H9 (cell line): Measurements from ENCODE around the gene MYO15B. TPM values are rescaled to one million over a fixed set of nuclear protein-coding genes. Genes with fewer than 3 reads are reported as not detected.

Experiments used
- DNase-seq: peaks from one replicate; pipeline ENCODE4 v3.0.0-alpha.2; 2017
- H2AFZ ChIP-seq: one replicate; pipeline ENCODE4 v1.6.1; 2013; ENCODE audit warnings: mild to moderate bottlenecking, low read length, control low read depth, moderate library complexity
- H2AK5ac ChIP-seq: 2 replicates; pipeline ENCODE4 v1.6.1; 2013; ENCODE audit warnings: low read length, control low read depth, mixed read lengths; ENCODE audit not compliant: insufficient read length
- H2BK120ac ChIP-seq: one replicate; pipeline ENCODE4 v1.6.1; 2013; ENCODE audit warnings: low read depth, mild to moderate bottlenecking, low read length, control low read depth, inconsistent platforms; ENCODE audit not compliant: poor library complexity, severe bottlenecking
- H2BK12ac ChIP-seq: 2 replicates; pipeline ENCODE4 v1.6.1; 2013; ENCODE audit warnings: low read length, control low read depth, mixed read lengths, low read depth; ENCODE audit not compliant: insufficient read length
- H2BK15ac ChIP-seq: 2 replicates; pipeline ENCODE4 v1.6.1; 2013; ENCODE audit warnings: low read depth, low read length, control low read depth
- H2BK20ac ChIP-seq: one replicate; pipeline ENCODE4 v1.6.1; 2013; ENCODE audit warnings: low read depth, mild to moderate bottlenecking, low read length, control low read depth, inconsistent platforms; ENCODE audit not compliant: poor library complexity, severe bottlenecking
- H2BK5ac ChIP-seq: 2 replicates; pipeline ENCODE4 v1.6.1; 2013; ENCODE audit warnings: low read length, control low read depth, mixed read lengths; ENCODE audit not compliant: insufficient read length
- H3K14ac ChIP-seq: 2 replicates; pipeline ENCODE4 v1.6.1; 2013; ENCODE audit warnings: low read length, control low read depth; ENCODE audit not compliant: insufficient read depth
- H3K18ac ChIP-seq: 2 replicates; pipeline ENCODE4 v1.6.1; 2013; ENCODE audit warnings: low read depth, mild to moderate bottlenecking, mixed read lengths, low read length, control low read depth; ENCODE audit not compliant: insufficient read length
- H3K23ac ChIP-seq: 2 replicates; pipeline ENCODE4 v1.6.1; 2013; ENCODE audit warnings: low read length, control low read depth, mixed read lengths, low read depth; ENCODE audit not compliant: insufficient read length
- H3K23me2 ChIP-seq: 2 replicates; pipeline ENCODE4 v1.6.1; 2013; ENCODE audit warnings: low read depth, mild to moderate bottlenecking, mixed read lengths, low read length, control low read depth; ENCODE audit not compliant: insufficient read length, poor library complexity, severe bottlenecking
- H3K27ac ChIP-seq: 2 replicates; pipeline ENCODE4 v1.5.1; 2013; ENCODE audit warnings: low read length, control low read depth, mixed read lengths, low read depth; ENCODE audit not compliant: insufficient read length
- H3K27me3 ChIP-seq: 2 replicates; pipeline ENCODE4 v1.6.1; 2013; ENCODE audit warnings: low read length, control low read depth, inconsistent platforms; ENCODE audit not compliant: insufficient read depth
- H3K4ac ChIP-seq: 2 replicates; pipeline ENCODE4 v1.6.1; 2013; ENCODE audit warnings: low read depth, mild to moderate bottlenecking, control low read depth, inconsistent platforms, low read length, moderate library complexity
- H3K4me1 ChIP-seq: 2 replicates; pipeline ENCODE4 v1.6.1; 2013; ENCODE audit warnings: low read length, control low read depth, inconsistent platforms; ENCODE audit not compliant: insufficient read depth
- H3K4me2 ChIP-seq: 2 replicates; pipeline ENCODE4 v1.6.1; 2013; ENCODE audit warnings: low read length, control low read depth, mixed read lengths; ENCODE audit not compliant: insufficient read length, insufficient read depth
- H3K56ac ChIP-seq: 2 replicates; pipeline ENCODE4 v1.6.1; 2013; ENCODE audit warnings: low read depth, mild to moderate bottlenecking, mixed read lengths, low read length, control low read depth; ENCODE audit not compliant: insufficient read length
- H3K79me1 ChIP-seq: 2 replicates; pipeline ENCODE4 v1.6.1; 2013; ENCODE audit warnings: low read depth, mild to moderate bottlenecking, moderate library complexity, low read length, control low read depth, inconsistent platforms; ENCODE audit not compliant: insufficient read depth, poor library complexity, severe bottlenecking
- H3K79me2 ChIP-seq: 2 replicates; pipeline ENCODE4 v1.6.1; 2013; ENCODE audit warnings: low read length, control low read depth, inconsistent platforms; ENCODE audit not compliant: insufficient read depth
- H3K9ac ChIP-seq: 2 replicates; pipeline ENCODE4 v1.6.1; 2013; ENCODE audit warnings: low read length, control low read depth, mixed read lengths; ENCODE audit not compliant: insufficient read length; ENCODE audit errors: extremely low read depth
- H3K9me3 ChIP-seq: one replicate; pipeline ENCODE4 v1.6.1; 2013; ENCODE audit warnings: low read depth, low read length, inconsistent platforms; ENCODE audit not compliant: control insufficient read depth
- H3T11ph ChIP-seq: one replicate; pipeline ENCODE4 v1.6.1; 2013; ENCODE audit warnings: mild to moderate bottlenecking, low read length, control low read depth, inconsistent platforms
- H4K20me1 ChIP-seq: one replicate; pipeline ENCODE4 v1.6.1; 2013; ENCODE audit not compliant: control insufficient read depth, insufficient read length, insufficient read depth
- H4K5ac ChIP-seq: 2 replicates; pipeline ENCODE4 v1.6.1; 2013; ENCODE audit warnings: low read depth, mild to moderate bottlenecking, mixed read lengths, low read length, control low read depth; ENCODE audit not compliant: insufficient read length
- H4K8ac ChIP-seq: replicated peaks from 2 replicates; pipeline ENCODE4 v1.6.1; 2013; ENCODE audit warnings: low read length, control low read depth, mixed read lengths, low read depth; ENCODE audit not compliant: insufficient read length
- H4K91ac ChIP-seq: 2 replicates; pipeline ENCODE4 v1.6.1; 2013; ENCODE audit warnings: low read depth, mild to moderate bottlenecking, moderate library complexity, mixed read lengths, low read length, control low read depth; ENCODE audit not compliant: insufficient read length
- H3K27ac Mint-ChIP-seq, 3 experiments: 2 replicates in 2 of 3; 3 replicates in 1 of 3; pipeline ENCODE4 v1.8.0; 2020 to 2021; ENCODE audit warnings: mixed read lengths in 3 of 3, mild to moderate bottlenecking in 1 of 3, moderate library complexity in 1 of 3
- H3K27me3 Mint-ChIP-seq: 2 replicates; pipeline ENCODE4 v1.8.0; 2021; ENCODE audit warnings: low read depth, mild to moderate bottlenecking, moderate library complexity, mixed read lengths
- H3K36me3 Mint-ChIP-seq, 3 experiments: 2 replicates in 2 of 3; 3 replicates in 1 of 3; pipeline ENCODE4 v1.8.0; 2020 to 2021; ENCODE audit warnings: low read depth in 3 of 3, mixed read lengths in 3 of 3; ENCODE audit not compliant: insufficient read depth in 1 of 3
- H3K4me1 Mint-ChIP-seq, 2 experiments: 2 replicates each; pipeline ENCODE4 v1.8.0; 2020; ENCODE audit warnings: mixed read lengths in 2 of 2
- H3K4me3 Mint-ChIP-seq, 2 experiments: 2 replicates in 1 of 2; 3 replicates in 1 of 2; pipeline ENCODE4 v1.8.0; 2020 to 2021; ENCODE audit warnings: mild to moderate bottlenecking in 2 of 2, mixed read lengths in 2 of 2, moderate library complexity in 1 of 2
- H3K9me3 Mint-ChIP-seq, 2 experiments: 2 replicates in 1 of 2; 3 replicates in 1 of 2; pipeline ENCODE4 v1.8.0; 2020; ENCODE audit warnings: mild to moderate bottlenecking in 2 of 2, mixed read lengths in 2 of 2, moderate library complexity in 1 of 2
- CTCF ChIP-seq: fragments of 200-600 bp; sonication (generic); conservative IDR thresholded peaks from 3 replicates; pipeline ENCODE4 v1.8.0; 2021; ENCODE audit warnings: antibody characterized with exemption, mild to moderate bottlenecking
- whole genome bisulfite sequencing: extraction: QIAGEN DNeasy Blood & Tissue Kit; methylation state at CpG from one replicate; pipeline ENCODE4 v1.1.7; 2013; ENCODE audit warnings: missing lambda C conversion rate, low lambda C conversion rate, mixed read lengths; ENCODE audit not compliant: insufficient read length; ENCODE audit errors: extremely low coverage; 5-methylcytosine and 5-hydroxymethylcytosine counted together
- total RNA-seq: library from RNA; stranded (reverse); gene quantifications from 2 replicates; pipeline ENCODE4 v1.2.1, GENCODE V29; 2021

The MYO15B gene
- total RNA-seq, 1 experiment from 2014 or later, result 41.9 TPM

GRCh38 chr17:75574404-75575036 is 13.1 kb upstream of the MYO15B start:
- H3K14ac ChIP-seq, result no peak overlapping the region
- no peaks in the 10 kb centered on the region for H3K79me1 ChIP-seq
- no peak overlapping the region for H2BK5ac ChIP-seq
- no peak overlapping the region for H3K18ac ChIP-seq
- H3K56ac ChIP-seq, result no peak overlapping the region
- H2BK15ac ChIP-seq, result no peak overlapping the region
- Mint-ChIP-seq H3K36me3 (peaks cover 2 to 9% (median 4%) of the 10 kb centered on the region in 3 experiments; a peak in 5 of 7 replicates), H3K4me1 (peaks cover 4 to 5% of the 10 kb centered on the region in 2 experiments; a peak in 3 of 4 replicates), H3K9me3 (no peaks in the 10 kb centered on the region), H3K4me3 (no peak overlapping the region), H3K27me3 (peaks cover 1% of the 10 kb centered on the region; the same call in 1 of the 2 replicates), H3K27ac (no peak overlapping the region)
- no peak overlapping the region for H2AK5ac ChIP-seq
- no peak for DNase-seq
- WGBS, result no CpG with 5 or more reads among the region's 29 CpGs
- H3K27ac ChIP-seq, result no peak overlapping the region
- H3K4me2 ChIP-seq, result no peak overlapping the region
- H3T11ph ChIP-seq, result no peak overlapping the region
- no peaks in the 10 kb centered on the region for H3K4me1 ChIP-seq
- H4K8ac ChIP-seq, result no peak overlapping the region
- no peak overlapping the region for H2BK12ac ChIP-seq
- H4K91ac ChIP-seq, result no peak overlapping the region
- H4K20me1 ChIP-seq, result no peaks in the 10 kb centered on the region
- H2AFZ ChIP-seq, result no peak overlapping the region
- no peak overlapping the region for H3K4ac ChIP-seq
- H2BK20ac ChIP-seq, result no peak overlapping the region
- H2BK120ac ChIP-seq, result no peak overlapping the region
- no peaks in the 10 kb centered on the region for H3K9me3 ChIP-seq
- no peak overlapping the region for H3K23ac ChIP-seq
- no peak for TF ChIP-seq CTCF
- no peaks in the 10 kb centered on the region for H3K23me2 ChIP-seq
- H3K27me3 ChIP-seq, result no peaks in the 10 kb centered on the region
- no peaks in the 10 kb centered on the region for H3K79me2 ChIP-seq
- H3K9ac ChIP-seq, result no peak overlapping the region
- no peak overlapping the region for H4K5ac ChIP-seq
